Measurements from ENCODE around the gene EXOSC1.

- TF ChIP-seq POLR2AphosphoS5 (IDR thresholded peaks at IDR 0.05) (no peak), CTCF (IDR thresholded peaks at IDR 0.05) (no peak), POLR2A (IDR thresholded peaks at IDR 0.05; ENCODE audit: low read depth) (no peak), EP300 (IDR thresholded peaks at IDR 0.05) (no peak)
These were observed 8.7 kb upstream of the EXOSC1 start for GRCh38 chr10:97454330-97455036.

Data from esophagus muscularis mucosa (tissue), 4 donors.